DMS114 treated with DMSO at 0.1 percent for 48 hours (cell line): ENCODE results near the gene KDM2A.

ENCODE experiments used
- DNase-seq: peaks from one replicate; lab custom pipeline; 2025; ENCODE audit not compliant: unreplicated experiment; lab: John Stamatoyannopoulos, UW

The KDM2A gene

DNA sequence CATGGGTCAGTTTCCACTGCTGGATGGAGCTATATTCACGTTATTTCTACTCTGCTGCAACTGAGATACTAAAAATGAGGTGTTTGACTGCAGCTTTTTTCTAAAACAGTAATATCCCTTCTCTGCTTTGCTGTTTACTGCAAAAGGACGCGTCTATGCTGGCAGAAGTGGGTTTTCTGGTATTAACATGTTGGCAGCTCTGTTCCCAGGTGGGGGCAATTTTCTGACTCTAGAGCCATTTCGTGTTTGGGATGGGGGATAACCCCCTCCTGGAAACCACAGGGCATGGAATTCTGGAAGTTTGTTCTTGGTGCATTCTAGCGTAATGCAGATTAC is 152.1 kb downstream of the KDM2A start:
- no peak for DNase-seq

DNA sequence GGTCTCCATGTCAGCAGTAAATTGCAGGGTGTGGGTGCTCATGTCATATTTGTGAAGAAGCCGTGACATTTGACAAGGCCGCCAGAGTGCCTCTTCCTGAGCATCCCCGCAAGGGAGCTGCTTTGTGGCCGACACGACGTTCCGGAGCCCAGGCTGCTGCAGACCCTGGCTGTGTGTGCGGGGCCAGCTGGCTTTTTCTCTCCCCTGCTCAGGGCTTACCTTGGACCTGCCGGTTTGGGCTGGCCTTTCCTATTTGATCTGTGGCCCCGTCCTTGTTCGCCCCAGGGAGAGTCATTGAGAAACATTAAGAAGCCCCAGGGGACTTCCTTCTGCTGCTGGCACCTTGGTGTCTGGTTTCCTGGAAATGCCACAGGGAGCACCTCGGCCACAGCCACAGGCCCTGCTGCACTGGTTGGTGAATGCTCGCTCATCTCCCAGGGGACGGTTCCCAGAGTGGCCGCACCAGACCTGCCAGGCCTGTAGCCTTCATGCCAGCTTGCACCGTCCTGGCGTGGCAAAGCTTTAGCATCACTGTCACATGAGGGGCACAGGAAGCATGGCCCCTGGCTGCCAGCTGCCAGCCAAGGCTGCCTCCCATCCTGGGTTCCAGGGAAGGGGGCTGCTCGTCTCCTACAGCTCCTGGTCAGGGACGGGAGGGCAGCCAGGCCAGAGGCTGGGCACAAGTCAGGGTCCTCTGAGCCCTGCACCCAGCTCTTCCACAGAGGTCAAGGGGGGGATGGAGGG is 152.7 kb downstream of the KDM2A start:
- DNase-seq = no peak

DNA sequence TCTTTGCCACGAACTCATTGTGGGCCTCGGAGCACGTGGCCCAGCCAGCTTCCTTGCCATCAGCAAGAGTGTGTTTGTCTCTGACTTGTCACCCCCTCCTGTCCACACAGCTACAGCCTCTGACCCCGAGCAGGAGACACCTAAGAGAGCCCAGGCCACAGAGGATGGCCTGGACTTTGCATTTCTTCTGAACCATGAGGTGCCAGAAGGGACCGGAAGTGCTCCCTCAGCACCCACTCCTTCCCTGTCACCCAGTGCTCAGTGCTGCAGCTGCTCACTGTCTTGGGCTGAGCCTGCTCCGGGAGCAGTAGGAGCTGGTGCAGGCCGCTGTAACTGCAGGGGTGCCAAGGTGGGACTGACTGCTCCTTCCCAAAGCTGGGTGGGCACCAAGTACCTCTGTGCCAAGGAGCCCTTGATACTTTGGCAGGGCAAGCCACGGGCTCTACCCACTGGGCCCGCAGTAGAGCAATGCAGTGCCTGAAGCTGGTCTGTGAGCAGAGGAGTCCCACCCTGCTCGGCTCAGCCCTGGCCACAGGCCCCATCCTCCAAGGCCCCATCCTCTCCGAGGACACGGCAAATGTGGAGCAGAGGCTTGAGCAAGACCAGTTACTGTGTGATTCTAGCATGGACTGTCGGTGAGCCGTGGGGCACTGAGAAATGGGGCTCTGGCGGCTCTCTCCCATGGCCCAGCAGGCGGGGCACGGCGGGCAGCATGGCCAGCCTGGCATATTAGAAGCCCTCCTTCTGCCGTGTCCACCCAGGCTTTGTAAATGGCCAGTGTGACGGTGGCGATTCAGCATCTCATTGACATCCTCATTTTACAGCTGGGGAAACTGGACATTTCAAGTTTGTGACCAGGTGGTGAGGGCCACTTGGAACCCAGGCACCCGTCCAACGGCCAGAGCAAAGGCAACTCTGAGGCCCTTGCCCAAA is 153.5 kb downstream of the KDM2A start:
- no peak for DNase-seq

DNA sequence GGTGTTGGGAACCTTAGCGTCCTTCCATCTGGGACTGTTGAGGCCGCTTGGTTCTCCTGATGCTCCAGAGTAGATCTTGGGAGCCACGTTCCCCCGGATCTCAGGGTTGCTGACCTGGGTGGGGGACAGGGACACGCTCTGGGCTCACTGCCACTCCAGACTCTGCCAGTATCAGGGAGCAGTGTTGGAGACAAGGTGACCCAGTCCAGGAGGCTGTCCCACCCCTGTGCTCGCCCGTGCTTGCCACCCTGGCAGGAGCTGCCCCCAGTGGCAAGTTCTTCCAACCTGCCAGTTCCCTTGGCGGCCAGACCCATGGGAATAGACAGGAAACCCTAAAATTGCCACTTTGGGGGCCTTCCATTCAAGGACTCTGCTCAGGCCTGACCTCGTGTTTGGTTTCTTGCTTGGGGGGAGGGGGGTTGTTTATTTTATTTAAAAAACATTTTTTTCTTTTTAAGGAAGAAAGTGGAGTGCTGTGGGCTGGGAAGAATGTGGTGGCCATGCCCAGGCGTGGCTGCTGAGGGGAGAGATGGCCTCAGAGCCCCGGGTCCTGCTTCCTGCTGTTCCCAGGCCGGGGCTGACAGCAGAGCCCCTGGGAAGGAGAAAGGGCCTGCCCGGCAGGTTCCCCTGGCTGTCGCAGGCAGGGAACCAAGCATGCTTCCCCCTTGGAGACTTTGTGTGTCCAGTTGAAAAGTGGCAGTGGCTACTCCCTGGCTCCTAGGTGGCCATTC is 154.4 kb downstream of the KDM2A start:
- DNase-seq = no peak

DNA sequence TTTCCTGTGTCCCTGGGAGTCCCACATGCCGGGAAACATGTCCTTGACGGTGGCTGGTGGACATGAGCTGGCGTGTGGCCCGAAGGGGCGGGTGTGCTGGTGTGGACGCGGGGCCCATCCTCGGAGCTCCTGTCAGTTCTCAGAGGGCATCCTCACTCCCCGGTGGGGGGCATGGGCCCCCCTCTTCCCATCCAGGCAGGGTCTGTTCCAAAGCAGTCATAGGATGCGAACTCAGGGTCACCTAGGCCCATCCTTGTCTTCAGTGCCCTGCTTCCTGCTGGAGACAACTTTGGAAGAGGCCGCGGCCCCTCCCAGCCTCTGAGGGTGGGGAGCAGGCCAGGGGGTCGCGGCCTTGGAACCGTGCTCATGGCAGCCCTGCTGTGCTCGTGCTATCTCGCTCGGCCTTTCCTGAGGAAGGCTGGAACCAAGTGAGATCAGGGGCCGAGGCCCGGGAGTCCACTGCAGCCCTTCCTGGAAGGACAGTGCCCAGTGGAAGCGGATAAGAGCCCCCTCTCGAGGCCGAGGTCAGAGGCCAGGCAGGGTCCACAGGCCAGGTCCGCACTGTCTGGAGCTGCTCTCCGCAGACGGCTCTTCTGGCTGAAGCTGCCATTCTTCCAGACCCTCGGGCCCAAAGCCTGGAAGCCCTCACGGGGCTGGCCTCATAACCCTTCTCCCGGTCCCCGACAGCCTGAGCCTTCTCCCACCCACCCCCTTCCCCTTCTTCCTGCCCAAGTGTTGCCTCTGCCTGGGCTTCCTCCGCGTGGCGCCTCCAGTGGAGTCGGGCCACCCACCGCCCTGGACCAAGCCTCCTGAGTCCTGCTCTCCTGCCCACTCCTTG is 155.9 kb downstream of the KDM2A start:
- no peak for DNase-seq

DNA sequence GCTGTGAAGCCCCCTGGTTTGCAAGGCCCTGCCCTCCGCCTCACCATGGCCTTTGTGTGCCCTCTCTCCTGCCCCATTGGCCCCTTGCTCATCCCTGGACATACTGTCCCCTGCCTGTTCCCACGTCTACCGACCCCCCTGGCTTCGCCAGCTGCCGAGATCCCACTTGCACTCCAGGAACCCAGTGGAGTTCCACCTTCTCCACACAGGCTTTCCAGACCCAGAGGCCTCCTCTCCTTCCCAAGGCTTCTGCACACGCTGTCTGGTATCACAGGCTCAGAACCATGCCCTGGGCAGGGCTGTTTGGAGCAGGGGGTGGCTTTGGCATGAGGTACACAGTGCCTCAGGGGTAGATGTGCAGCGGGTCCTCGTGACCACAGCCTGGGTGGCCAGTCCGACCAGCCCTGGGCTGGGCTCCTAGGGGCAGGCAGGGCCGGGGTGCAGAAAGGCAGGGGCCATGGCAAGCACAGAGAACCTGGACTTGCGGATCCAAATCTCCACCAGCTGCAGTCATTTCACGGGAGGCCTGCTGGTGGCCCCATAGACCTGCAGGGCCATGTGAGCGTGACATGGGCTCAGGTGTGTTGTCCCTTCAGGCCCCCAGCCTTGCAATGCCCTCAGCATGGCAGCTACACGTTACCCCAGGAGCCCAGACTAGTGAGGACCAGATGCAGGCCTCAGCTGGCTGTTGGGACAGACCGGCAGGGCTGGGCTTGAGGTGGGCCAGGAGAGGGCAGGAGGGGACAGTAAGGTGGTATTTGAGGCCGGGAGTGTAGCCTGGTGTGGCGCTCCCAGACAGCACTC is 156.7 kb downstream of the KDM2A start:
- no peak for DNase-seq

DNA sequence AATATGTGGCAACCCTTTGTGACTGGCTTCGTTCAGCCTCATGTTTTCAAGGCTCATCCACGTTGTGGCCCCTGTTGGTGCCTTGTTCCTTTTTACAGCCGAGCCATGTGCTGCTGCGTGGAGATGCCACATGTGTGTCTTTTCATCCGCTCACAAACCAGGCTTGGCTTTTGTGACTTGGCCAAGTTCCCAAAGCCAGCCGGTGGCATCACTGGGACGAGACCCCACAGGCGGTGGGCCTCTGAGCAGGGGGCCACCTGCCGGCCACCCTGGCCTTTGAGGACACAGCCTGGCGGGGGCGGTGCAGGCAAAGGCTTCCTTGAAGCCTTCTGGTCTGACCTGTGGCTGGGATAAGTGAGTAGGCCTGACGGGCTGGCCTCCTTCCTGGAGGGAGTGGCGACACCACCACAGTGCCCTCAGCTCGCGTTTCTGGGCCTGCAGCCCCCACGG is 157.7 kb downstream of the KDM2A start:
- DNase-seq = no peak

DNA sequence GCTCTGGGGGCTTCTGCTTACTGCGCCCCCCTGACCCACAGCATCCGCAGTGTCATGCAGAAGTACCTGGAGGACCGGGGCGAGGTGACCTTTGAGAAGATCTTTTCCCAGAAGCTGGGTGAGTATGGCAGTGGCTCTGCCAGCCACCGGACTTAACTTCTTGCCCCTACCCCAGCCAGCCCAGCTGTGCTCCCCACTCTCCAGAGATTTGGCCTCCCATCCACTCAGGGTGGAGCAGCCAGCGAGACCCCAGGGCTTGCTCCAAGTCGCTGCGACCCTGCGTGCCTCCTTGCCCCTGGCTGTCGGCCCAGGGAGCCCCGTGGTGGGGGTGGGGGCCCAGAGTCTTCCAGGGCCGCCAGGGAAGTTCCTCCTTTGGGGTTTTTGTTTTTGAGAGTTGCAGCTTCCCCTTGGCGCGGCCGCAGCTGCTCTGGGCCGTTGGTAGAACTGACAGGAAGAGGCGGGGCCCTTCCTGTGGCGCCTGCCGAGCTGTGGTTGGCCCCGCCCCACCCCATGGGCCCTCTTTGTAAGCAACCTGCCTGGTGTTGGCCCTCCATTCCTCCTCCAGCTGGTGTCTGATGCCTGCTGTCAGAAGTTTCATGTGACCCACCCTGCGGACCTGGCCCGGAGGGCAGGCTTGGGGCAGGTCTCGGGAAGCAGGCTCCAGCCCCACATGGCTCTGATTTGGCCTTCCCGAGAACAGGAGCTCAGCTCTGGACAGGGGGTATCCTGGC is 158.3 kb downstream of the KDM2A start:
- no peak for DNase-seq

DNA sequence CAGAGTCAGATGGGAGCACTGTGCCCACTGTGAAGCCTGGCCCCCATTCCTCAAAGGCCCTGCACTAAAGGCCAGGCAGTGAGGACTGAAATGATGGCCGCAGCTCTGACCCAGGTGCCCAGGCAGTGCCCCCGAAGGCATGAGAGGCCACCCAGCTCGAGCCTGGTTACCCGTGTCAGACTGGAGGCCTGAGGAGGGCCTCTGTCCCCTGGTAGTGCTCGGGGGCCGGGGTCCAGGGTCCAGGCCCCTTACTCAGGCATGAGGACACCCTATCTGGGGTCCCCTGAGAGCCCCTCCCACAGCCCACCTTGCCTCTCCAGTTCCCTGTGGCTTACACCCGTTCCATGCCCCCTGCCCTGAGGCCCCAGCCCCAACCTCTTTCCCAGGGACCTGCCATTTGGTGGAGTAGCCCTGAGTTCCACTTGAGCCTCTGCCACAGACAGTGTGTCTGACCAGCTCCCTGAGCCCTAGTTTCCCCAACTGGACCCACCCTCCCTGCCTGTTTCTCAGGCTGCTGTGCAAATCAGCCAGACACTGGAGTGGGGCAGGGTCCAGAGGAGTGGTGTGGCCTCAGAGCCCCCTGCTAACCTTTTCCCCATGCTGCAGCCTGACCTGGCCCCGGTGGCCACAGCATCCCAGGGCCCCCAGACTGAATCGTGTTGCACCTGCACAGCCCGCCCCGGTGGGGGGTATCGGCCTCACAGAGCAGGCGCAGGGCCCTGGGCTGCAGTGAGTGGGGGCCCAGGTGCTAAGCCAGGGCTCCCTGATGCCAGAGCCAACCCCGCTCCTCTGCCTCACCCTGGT is 159.3 kb downstream of the KDM2A start:
- DNase-seq = no peak

DNA sequence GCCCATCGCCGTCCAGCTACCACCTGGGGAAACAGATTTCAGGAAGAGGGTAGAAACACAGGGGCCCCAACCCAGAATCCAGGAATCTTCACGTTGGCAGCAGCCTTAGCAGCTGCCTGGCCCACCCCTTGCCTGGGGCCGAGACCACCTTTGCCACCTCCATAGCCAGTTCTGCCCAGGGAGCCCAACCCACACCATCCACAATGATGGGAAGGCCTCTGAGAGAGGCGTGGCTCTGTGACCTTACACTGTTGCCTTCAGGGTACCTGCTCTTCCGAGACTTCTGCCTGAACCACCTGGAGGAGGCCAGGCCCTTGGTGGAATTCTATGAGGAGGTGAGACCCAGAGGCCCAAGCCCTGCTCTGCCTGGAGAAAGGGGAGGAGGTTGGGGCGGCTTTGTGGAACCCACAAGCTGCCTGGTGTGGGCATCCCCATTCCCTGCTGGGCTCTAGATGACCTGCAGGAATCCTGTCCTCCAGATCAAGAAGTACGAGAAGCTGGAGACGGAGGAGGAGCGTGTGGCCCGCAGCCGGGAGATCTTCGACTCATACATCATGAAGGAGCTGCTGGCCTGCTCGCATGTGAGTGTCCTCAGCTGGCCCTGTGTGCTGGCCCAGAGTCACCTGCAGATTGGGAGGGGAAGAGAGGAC is 160.0 kb downstream of the KDM2A start:
- DNase-seq = no peak

DNA sequence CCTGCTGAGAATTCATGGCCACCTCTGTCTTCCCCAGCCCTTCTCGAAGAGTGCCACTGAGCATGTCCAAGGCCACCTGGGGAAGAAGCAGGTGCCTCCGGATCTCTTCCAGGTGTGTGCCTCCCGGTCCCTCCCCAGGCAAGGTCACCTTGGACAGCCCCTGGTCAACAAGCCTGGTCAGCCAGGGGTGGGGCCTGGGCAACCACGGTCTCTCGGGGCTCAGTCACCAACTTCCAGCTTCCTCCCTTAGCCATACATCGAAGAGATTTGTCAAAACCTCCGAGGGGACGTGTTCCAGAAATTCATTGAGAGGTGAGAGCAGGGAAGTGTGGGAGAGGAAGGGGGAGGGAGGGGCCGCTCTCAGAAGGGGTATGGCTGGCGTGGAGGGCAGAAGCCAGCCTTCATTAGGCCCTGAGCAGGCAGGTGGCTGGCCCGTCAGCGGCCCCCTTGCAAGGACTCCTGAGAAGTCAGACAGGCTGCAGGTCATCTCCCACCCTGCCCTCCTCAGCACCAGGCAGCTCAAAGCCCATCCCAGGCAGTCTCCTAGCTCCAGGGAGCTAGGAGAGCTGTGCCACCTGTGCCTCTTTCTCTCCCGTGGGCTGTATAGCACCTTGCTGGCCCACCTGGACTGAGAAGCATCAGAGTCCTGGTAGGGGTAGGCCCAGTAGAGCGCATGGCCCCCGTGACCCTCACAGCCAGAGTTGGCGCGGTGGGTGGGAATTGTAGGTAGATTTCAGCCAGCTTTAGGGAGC is 160.7 kb downstream of the KDM2A start:
- no peak for DNase-seq

DNA sequence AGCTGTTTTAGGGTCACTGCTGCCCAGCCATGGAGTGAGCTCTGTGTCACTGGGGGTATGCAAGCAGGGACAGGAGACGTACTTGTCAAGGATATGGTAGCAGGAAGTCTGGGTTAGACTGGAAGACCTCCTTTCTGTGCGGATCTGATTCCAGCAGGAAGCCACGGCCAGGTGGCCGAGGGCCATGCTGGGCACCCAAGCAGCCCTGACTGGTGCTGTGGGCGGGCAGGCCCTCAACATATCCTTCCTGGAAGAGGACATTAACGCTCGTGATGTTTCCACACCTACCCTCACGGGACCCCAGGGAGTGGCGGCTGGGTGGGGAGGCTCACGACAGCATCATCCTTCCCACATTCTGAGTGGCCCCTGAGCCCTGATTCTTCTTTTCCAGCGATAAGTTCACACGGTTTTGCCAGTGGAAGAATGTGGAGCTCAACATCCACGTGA is 161.3 kb downstream of the KDM2A start:
- DNase-seq = no peak

DNA sequence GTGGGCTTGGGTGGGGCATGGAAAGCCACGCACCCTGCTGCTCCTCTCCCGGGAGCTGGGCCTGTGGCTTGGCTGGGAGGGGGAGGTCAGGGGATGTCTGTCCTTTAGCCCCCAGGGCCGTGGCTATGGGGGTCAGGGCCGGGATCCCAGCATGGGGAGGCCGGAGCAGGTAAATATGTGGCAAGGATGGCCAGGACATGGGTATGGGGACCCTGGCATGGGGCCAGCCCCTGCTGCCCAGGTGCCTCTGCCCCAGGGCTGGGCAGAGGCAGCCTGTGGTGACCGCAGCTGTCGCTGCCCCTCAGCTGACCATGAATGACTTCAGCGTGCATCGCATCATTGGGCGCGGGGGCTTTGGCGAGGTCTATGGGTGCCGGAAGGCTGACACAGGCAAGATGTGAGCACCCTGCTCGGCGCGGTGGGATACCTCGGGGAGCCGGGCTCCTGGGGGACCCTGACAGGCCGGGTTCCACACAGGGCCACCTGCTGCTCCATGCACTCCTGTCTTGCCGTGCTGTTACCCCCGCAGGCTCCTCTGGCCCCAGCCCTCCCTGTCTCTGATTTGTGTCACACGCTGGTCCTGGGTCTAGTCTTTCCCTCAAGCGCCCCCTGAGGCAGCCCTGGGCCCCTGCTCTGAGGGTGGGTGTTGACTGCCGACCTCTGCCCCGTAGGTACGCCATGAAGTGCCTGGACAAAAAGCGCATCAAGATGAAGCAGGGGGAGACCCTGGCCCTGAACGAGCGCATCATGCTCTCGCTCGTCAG is 161.9 kb downstream of the KDM2A start:
- no peak for DNase-seq

DNA sequence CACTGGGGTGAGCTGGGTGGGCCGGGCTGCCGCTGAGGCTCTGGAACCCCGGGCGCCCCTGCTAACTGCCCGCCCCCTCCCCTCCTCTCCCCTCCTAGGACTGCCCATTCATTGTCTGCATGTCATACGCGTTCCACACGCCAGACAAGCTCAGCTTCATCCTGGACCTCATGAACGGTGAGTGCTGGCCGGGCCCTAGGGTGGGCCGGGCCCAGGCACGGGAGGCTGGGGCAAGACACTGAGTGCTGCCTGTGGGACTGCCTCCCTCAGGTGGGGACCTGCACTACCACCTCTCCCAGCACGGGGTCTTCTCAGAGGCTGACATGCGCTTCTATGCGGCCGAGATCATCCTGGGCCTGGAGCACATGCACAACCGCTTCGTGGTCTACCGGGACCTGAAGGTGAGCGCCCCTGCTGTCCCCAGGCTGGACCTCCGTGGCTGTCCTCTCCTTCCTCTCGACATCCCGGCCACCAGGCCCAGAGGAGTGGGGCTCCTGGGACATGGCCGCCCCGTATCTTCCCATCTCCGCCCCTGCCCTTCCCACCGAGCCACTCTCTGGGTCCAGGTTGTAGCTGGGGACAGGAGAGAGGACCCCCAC is 162.6 kb downstream of the KDM2A start:
- no peak for DNase-seq

DNA sequence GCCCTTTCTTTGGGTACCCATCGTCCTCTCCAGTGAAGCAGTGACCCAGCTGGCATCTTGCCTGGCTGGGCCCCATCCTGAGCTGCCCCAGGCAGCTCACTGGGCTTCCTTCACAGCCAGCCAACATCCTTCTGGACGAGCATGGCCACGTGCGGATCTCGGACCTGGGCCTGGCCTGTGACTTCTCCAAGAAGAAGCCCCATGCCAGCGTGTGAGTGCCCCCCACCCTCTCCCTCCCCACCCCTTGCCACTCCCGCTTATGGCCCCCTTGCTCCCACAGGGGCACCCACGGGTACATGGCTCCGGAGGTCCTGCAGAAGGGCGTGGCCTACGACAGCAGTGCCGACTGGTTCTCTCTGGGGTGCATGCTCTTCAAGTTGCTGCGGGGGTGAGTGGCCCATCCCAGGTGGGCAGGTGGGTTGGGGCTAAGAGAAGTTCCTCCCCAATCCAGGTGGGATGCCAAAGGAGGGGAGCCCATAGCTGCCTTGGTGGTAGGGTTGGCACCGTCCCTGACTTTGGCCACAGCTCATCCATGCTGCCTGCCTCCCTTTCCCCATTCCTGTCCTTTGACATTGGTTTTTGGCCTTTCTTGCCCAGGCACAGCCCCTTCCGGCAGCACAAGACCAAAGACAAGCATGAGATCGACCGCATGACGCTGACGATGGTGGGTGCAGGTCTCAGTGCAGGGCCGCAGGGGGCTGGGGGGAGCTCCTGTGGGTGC is 163.3 kb downstream of the KDM2A start:
- DNase-seq = no peak
